HFFc6 (cell line): Measurements from ENCODE around the gene ARHGEF9. TPM values are rescaled to one million over a fixed set of nuclear protein-coding genes. Genes with fewer than 3 reads are reported as not detected.
"Not testable (repeated sequence)": the region's sequence is repeated elsewhere in the genome, so short reads cannot be mapped to it uniquely, and the experiment has no call there.

Experiments
- DNase-seq: peaks from one replicate; pipeline ENCODE4 v3.0.0-alpha.2; 2018
- H3K27ac Mint-ChIP-seq: 2 replicates; pipeline ENCODE4 v1.8.0; 2020; ENCODE audit warnings: mild to moderate bottlenecking, mixed read lengths
- H3K27me3 Mint-ChIP-seq: 2 replicates; pipeline ENCODE4 v1.8.0; 2021; ENCODE audit warnings: mild to moderate bottlenecking, moderate library complexity, mixed read lengths; ENCODE audit not compliant: insufficient read depth
- H3K36me3 Mint-ChIP-seq: 2 replicates; pipeline ENCODE4 v1.8.0; 2021; ENCODE audit warnings: low read depth, mixed read lengths
- H3K4me1 Mint-ChIP-seq: 2 replicates; pipeline ENCODE4 v1.8.0; 2020; ENCODE audit warnings: low read depth, mixed read lengths
- H3K4me3 Mint-ChIP-seq: 2 replicates; pipeline ENCODE4 v1.8.0; 2020; ENCODE audit warnings: mild to moderate bottlenecking, moderate library complexity, mixed read lengths
- H3K9me3 Mint-ChIP-seq: 2 replicates; pipeline ENCODE4 v1.8.0; 2020; ENCODE audit warnings: mild to moderate bottlenecking, mixed read lengths
- long read RNA-seq: library from polyadenylated mRNA; unstranded; transcript quantifications from one replicate; pipeline ENCODE4 v2.0.0, GENCODE V29; 2019
- total RNA-seq, 6 experiments: library from RNA; stranded (reverse); fragmentation: NEBNext Ultra II Directional; extraction: Animal tissue kit (Norgen Biotek cat#: 25700); gene quantifications; 2 replicates in 1 of 6; 3 replicates in 5 of 6; pipeline ENCODE4 v1.2.3, GENCODE V29; 2021
- TF ChIP-seq, protein P1 (sequence below): fragments of 200-600 bp; sonication (generic); IDR thresholded peaks from 2 replicates; pipeline ENCODE4 v1.5.0; 2021; ENCODE audit warnings: antibody characterized with exemption, mild to moderate bottlenecking

Gene ARHGEF9
- 10 to 100 TPM; 18.8 to 23.0 (median 20.2) TPM for total RNA-seq
- long read RNA-seq, full-length matches to known transcripts, result 1 of 7 reads
- long read RNA-seq, partial matches to known transcripts, result 4 of 7 reads
- long read RNA-seq, other reads (novel, unspliced or antisense), result 2 of 7 reads

DNA sequence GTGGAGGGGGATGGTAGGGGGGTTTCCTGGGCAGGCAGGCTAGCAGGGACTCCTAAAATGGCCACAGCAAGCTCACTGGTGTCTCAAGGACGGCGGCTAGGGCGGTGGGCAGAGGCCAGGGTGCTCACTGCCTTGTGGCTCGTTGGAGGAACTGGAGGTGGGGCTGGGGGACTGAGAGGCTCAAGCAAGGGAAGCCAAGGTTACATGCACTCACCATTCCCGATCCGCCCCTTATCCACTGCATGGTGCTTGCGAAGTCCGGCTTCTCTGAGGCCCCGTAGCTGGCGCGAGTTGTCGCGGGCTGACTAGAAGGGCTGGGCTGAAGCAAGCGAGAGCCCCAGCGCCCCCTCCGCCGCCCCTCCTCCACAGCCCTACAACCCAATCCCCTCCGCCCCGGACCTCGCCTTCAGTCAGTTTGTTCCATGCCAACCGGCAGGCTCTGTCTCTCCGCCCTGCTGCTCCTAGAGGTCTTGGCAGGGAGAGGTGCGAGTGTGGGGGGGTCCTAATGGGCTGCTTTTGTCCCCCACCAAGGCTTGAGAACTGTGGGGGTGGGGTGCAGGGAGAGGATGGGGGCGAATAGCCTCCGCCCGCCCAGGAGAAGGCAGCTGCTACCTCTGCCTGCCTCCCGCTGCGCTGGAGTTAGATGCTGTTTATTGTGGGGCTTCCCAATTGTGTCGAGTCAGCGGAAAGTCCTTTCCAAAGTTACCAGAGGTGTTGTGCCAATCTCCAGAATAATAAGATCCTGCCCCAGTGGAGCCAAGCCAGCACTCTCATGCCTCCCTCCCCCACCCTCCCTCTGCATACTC, at the start of gene ARHGEF9:
Gene ARHGEF9, minus strand, starts transcription at position 313 of the 806 bp plus-strand sequence. Its CDS starts 69 bp downstream, at position 244.
- DNase-seq, result no peak
- TF ChIP-seq, protein P1, sequence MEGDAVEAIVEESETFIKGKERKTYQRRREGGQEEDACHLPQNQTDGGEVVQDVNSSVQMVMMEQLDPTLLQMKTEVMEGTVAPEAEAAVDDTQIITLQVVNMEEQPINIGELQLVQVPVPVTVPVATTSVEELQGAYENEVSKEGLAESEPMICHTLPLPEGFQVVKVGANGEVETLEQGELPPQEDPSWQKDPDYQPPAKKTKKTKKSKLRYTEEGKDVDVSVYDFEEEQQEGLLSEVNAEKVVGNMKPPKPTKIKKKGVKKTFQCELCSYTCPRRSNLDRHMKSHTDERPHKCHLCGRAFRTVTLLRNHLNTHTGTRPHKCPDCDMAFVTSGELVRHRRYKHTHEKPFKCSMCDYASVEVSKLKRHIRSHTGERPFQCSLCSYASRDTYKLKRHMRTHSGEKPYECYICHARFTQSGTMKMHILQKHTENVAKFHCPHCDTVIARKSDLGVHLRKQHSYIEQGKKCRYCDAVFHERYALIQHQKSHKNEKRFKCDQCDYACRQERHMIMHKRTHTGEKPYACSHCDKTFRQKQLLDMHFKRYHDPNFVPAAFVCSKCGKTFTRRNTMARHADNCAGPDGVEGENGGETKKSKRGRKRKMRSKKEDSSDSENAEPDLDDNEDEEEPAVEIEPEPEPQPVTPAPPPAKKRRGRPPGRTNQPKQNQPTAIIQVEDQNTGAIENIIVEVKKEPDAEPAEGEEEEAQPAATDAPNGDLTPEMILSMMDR, result no peak
- H3K27me3 Mint-ChIP-seq, result peaks cover 2% of the 10 kb centered on the region
- H3K9me3 Mint-ChIP-seq, result no peaks in the 10 kb centered on the region
- no peak within 1 kb of the TSS for H3K27ac Mint-ChIP-seq
- no peaks in the 10 kb centered on the region for H3K36me3 Mint-ChIP-seq
- H3K4me1 Mint-ChIP-seq, result no peaks in the 10 kb centered on the region
- H3K4me3 Mint-ChIP-seq, result peak within 1 kb of the TSS; percentile 65

GRCh38 chrX:63825446-63825845, 40.4 kb upstream of the ARHGEF9 start:
- H3K36me3 Mint-ChIP-seq, H3K9me3 Mint-ChIP-seq, H3K27me3 Mint-ChIP-seq, DNase-seq, H3K27ac Mint-ChIP-seq, H3K4me3 Mint-ChIP-seq, H3K4me1 Mint-ChIP-seq: not testable (repeated sequence)

DNA sequence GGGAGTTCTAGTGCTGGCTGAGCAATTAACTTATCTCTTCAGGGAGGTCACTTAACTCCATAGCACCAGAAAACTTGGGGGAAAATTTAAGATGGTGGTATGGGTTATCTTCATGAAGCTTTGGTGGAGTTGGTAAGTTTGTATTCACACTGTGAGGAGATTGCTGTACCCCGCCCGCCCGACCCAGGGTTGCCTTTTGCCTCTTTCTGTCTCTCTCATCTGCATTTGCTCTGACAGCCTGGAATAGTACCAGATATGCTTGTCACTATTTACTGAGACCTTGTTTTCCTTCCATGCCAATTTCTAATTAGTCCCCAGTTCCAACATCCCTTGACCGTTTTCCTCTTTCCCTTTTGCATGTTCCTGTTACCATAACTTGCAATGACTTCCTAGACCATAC, 33.1 kb upstream of the ARHGEF9 start:
- H3K4me3 Mint-ChIP-seq, result no peak overlapping the region
- H3K27me3 Mint-ChIP-seq, result no peaks in the 10 kb centered on the region; the same call in none of the 2 replicates
- no peak overlapping the region for H3K27ac Mint-ChIP-seq
- TF ChIP-seq, protein P1, result no peak
- H3K9me3 Mint-ChIP-seq, result peaks cover 7% of the 10 kb centered on the region
- no peak for DNase-seq
- no peaks in the 10 kb centered on the region for H3K36me3 Mint-ChIP-seq
- H3K4me1 Mint-ChIP-seq, result no peaks in the 10 kb centered on the region

- Mint-ChIP-seq H3K4me3 (no peak overlapping the region), H3K4me1 (no peaks in the 10 kb centered on the region)
- TF ChIP-seq, protein P1, result no peak
Observed at GRCh38 chrX:63817696-63818095, 32.7 kb upstream of the ARHGEF9 start.

DNA sequence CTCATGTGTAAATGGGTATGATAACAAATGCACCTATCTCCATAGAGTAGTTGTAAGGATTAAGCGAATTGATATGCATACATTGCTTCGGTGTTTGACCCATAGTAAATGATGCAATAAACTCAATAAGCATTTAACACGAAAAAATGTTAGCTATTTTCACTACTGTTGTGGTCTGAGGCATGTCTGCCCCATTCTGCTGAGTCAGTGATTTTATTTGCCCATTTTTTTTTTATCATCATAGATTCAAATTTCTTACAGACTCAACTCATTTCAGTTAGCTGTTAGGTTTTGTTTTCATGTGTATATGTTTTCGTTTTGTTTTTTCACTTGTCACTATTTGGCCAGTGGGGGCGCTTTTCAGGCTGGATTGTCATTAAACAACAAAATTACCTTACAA, 27.8 kb upstream of the ARHGEF9 start:
- no peaks in the 10 kb centered on the region for H3K9me3 Mint-ChIP-seq
- TF ChIP-seq, protein P1, result peak; percentile 35
- no peak for DNase-seq
- H3K27ac Mint-ChIP-seq, result no peak overlapping the region
- H3K4me3 Mint-ChIP-seq, result no peak overlapping the region
- H3K36me3 Mint-ChIP-seq, result no peaks in the 10 kb centered on the region
- H3K4me1 Mint-ChIP-seq, result no peaks in the 10 kb centered on the region
- no peaks in the 10 kb centered on the region; the same call in none of the 2 replicates for H3K27me3 Mint-ChIP-seq

More at GRCh38 chrX:63817696-63818095, 32.7 kb upstream of the ARHGEF9 start:
- Mint-ChIP-seq H3K9me3 (peaks cover 4% of the 10 kb centered on the region), H3K27ac (no peak overlapping the region), H3K36me3 (no peaks in the 10 kb centered on the region), H3K27me3 (no peaks in the 10 kb centered on the region; the same call in none of the 2 replicates)
- no peak for DNase-seq

GRCh38 chrX:63810746-63811145, 25.7 kb upstream of the ARHGEF9 start:
- Mint-ChIP-seq H3K27me3 (no peaks in the 10 kb centered on the region; the same call in none of the 2 replicates), H3K27ac (no peak overlapping the region), H3K4me1 (no peaks in the 10 kb centered on the region), H3K9me3 (no peaks in the 10 kb centered on the region), H3K4me3 (no peak overlapping the region), H3K36me3 (no peaks in the 10 kb centered on the region)
- TF ChIP-seq, protein P1, result no peak
- no peak for DNase-seq
